Right lobe of liver (tissue), 4 donors: ENCODE results near the gene ITM2C.

Source experiments
- CTCF ChIP-seq, 4 donors: fragments of 200-600 bp in 3 of 4; fragments of 450-650 bp in 1 of 4; IDR thresholded peaks; one replicate each; pipeline versions ENCODE4 v1.5.1 to v1.8.0; 2016 to 2022; ENCODE audit warnings: antibody characterized with exemption in 4 of 4, mild to moderate bottlenecking in 2 of 4
- POLR2A ChIP-seq: fragments of 450-650 bp; IDR thresholded peaks from one replicate; pipeline ENCODE4 v1.6.1; 2017; ENCODE audit warnings: antibody characterized with exemption, mild to moderate bottlenecking
- donor health status: DM: no; HTN: no; CAD: no.
- donor health status: DM: no; HTN: no; CAD: no.
- donor health status: DM: no; HTN: yes; CAD: no.

DNA sequence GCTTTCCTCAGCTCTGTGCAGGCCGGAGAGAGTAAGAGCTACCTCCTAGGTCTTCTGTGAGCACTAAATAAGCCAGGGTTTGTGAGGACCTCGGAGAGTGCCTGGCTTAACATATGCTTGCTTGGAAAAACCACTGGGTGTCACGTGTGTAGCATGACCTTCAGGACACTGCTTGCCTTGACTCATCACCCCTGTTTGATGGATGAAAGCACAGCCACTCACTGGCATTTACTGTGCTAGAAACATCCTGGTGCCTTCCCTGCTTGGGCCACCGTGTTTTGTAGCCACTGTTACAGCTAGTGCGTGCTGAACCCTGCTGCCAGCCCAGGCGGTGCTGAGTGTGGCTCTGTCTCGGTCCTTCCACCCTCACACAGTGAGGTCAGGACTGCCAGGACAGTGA is 34.8 kb upstream of the ITM2C start:
- TF ChIP-seq CTCF (IDR thresholded peaks at IDR 0.05) (no peak), POLR2A (no peak)
